Fibroblast of pulmonary artery (primary cell): ENCODE data around the gene NUDT7.
A peak's percentile ranks its signal among the peaks of the same experiment; 100 is the strongest.

Experiments
- DNase-seq: peaks from one replicate; pipeline ENCODE4 v3.0.0-alpha.2; 2010; ENCODE audit warnings: low read depth
- H3K4me3 ChIP-seq: replicated peaks from 2 replicates; pipeline ENCODE4 v1.5.1; 2011; ENCODE audit warnings: low read depth, mild to moderate bottlenecking, control low read depth, low read length, moderate library complexity
- CTCF ChIP-seq: IDR thresholded peaks from 2 replicates; pipeline ENCODE4 v1.5.1; 2011; ENCODE audit warnings: mild to moderate bottlenecking, control low read depth, low read length, inconsistent platforms; ENCODE audit errors: missing control alignments

Gene NUDT7

GRCh38 chr16:77721752-77722308, 484 bp upstream of the NUDT7 start:
- no peak for DNase-seq
- no peak for TF ChIP-seq CTCF
- H3K4me3 ChIP-seq, result peak overlapping the region; percentile 15

GRCh38 chr16:77723108-77723514, 797 bp downstream of the NUDT7 start:
- peak overlapping the region; percentile 76 for H3K4me3 ChIP-seq
- TF ChIP-seq CTCF, result no peak
- DNase-seq, result peak; percentile 74

GRCh38 chr16:77724174-77724573, 1.9 kb downstream of the NUDT7 start:
- DNase-seq, result no peak
- no peak overlapping the region for H3K4me3 ChIP-seq
- no peak for TF ChIP-seq CTCF

- no peak for TF ChIP-seq CTCF
- H3K4me3 ChIP-seq, result no peak overlapping the region
- no peak for DNase-seq
Observed at GRCh38 chr16:77729951-77730350, 7.6 kb downstream of the NUDT7 start.

- peak; percentile 29 for DNase-seq
- H3K4me3 ChIP-seq, result no peak overlapping the region
- no peak for TF ChIP-seq CTCF
Observed at GRCh38 chr16:77732241-77732946, 10.1 kb downstream of the NUDT7 start.

GRCh38 chr16:77736879-77737278, 14.6 kb downstream of the NUDT7 start:
- H3K4me3 ChIP-seq, result no peak overlapping the region
- DNase-seq, result no peak
- no peak for TF ChIP-seq CTCF
